ENCODE measurements around the gene JPH4. TPM values are rescaled to one million over a fixed set of nuclear protein-coding genes. Genes with fewer than 3 reads are reported as not detected.
A peak's percentile ranks its signal among the peaks of the same experiment; 100 is the strongest.

Gene JPH4
- total and polyA plus RNA-seq, 2 of the 8 experiments (the other 6 are each of a cell fraction or from before 2014, with no cell fraction given) = 23.9 to 46.7 TPM

GRCh38 chr14:23562822-23563472 lies 15.6 kb downstream of the JPH4 start (continued):
- peak; percentile 20; the same call in 1 of the 2 replicates for TF ChIP-seq POLR2AphosphoS5 (IDR thresholded peaks at IDR 0.05; ENCODE audit: low read depth, low read length)
- TF ChIP-seq CTBP2 (IDR thresholded peaks at IDR 0.05; ENCODE audit: borderline replicate concordance, insufficient read depth, insufficient read length, low read length) = no peak
- TF ChIP-seq SP1 (IDR thresholded peaks at IDR 0.05; ENCODE audit: low read depth, low read length) = no peak
- TF ChIP-seq SIN3A (conservative IDR thresholded peaks at IDR 0.05 in 1 of 2, IDR thresholded peaks at IDR 0.05 in 1 of 2; ENCODE audit: low read depth in 1 of 2, low read length in 2 of 2) = 0 out of 4 replicates have a peak, but pooled peaks of 1 of the 2 experiments have one; percentile 46
- TF ChIP-seq TEAD4 (IDR thresholded peaks at IDR 0.05; ENCODE audit: low read depth, low read length) = no peak
- TF ChIP-seq CHD2 (IDR thresholded peaks at IDR 0.05; ENCODE audit: low read length) = peak; percentile 54; the same call in 1 of the 2 replicates
- no peak for TF ChIP-seq HDAC6 (IDR thresholded peaks at IDR 0.05; ENCODE audit: low read depth, low read length)
- no peak for TF ChIP-seq GTF2F1 (IDR thresholded peaks at IDR 0.05; ENCODE audit: borderline replicate concordance, low read depth, low read length)
- TF ChIP-seq USF2 (IDR thresholded peaks at IDR 0.05; ENCODE audit: low read length) = no peak
- TF ChIP-seq BCL11A (IDR thresholded peaks at IDR 0.05; ENCODE audit: low read depth in 2 of 2, low read length in 2 of 2) = no peak
- TF ChIP-seq TAF1 (IDR thresholded peaks at IDR 0.05; ENCODE audit: low read depth, low read length) = no peak
- no peak for TF ChIP-seq KDM5A (IDR thresholded peaks at IDR 0.05; ENCODE audit: low read length)

Data from H1 (cell line).